D341Med (cell line): Measurements from ENCODE around the gene PASK.

Source experiments
- DNase-seq: peaks from one replicate; pipeline ENCODE4 v3.0.0; 2012; ENCODE audit warnings: low spot score

Gene PASK

GRCh38 chr2:241064802-241065354, 84.4 kb downstream of the PASK start:
- DNase-seq, result peak; percentile 26

DNA sequence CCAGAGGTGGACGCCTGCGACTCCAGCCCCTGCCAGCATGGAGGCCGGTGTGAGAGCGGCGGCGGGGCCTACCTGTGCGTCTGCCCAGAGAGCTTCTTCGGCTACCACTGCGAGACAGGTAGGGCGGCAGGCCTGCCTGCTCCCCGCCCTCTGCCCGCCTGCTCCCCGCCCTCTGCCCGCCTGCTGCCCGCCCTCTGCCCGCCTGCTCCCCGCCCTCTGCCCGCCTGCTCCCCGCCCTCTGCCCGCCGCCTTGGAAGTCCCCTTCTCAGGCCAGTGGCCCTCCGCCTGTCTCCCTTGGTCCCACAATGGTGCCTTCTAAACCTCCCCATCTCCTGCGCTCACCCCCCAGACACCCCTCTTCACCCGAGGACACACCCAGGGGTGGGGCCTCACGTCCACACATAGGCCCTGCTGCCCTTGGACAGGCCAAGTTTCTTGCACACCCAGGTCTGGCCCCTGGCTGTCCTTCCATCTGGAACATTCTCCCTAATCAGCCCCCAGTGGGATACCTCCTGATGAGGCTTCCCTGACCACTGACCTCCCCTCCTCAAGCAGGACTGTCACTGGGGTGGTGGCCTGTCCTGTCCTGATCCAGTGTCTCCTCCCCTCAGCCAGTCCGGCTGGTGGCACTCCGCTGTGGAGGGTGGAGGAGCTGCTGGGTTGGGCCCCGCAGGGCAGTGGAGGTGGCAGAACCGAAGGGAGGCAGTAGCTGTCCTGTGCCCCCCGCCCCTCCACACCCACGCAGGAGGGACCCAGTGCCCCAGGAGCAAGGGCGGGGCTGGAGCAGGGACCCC, 85.1 kb downstream of the PASK start:
- peak; percentile 43 for DNase-seq

DNA sequence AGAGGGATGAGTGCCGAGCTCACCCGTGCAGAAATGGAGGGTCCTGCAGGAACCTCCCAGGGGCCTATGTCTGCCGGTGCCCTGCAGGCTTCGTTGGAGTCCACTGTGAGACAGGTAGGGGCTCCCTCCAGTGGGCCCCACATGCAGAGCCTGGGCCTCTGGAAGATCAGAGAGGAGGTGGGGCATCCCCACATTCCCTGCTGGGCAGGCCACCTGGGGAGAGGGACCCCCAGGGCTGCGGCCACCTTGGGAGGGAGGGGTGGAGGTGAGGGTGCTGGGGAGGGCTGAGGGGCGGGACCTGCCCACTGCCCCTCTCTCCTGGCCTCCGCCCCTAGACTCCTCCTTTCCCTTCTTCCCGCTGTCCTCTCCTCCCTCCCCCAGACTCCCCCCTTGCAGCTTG, 85.7 kb downstream of the PASK start:
- DNase-seq, result no peak

DNA sequence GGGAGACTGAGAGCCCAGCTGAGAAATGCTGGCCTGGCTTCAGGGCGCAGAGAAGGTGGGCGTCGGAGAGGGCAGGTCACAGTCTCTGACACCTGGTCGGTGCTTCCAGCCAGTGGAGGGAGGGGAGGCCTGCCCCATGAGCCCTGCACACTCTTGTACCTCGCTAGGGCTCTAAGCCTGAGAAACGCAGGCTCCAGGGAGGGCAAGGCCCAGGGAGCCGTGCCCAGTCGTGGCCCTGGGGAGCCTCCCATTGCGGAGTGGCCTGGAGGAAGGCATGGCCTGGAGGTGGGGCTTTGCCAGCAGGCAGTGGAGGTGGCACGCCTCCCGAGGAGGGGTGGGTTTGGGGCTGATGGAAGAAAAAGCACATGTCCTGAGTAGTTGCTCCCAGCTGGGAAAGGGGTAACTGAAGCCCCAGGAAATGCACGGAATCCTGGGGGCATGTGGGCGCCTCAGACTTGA, 86.2 kb downstream of the PASK start:
- peak; percentile 22 for DNase-seq

DNA sequence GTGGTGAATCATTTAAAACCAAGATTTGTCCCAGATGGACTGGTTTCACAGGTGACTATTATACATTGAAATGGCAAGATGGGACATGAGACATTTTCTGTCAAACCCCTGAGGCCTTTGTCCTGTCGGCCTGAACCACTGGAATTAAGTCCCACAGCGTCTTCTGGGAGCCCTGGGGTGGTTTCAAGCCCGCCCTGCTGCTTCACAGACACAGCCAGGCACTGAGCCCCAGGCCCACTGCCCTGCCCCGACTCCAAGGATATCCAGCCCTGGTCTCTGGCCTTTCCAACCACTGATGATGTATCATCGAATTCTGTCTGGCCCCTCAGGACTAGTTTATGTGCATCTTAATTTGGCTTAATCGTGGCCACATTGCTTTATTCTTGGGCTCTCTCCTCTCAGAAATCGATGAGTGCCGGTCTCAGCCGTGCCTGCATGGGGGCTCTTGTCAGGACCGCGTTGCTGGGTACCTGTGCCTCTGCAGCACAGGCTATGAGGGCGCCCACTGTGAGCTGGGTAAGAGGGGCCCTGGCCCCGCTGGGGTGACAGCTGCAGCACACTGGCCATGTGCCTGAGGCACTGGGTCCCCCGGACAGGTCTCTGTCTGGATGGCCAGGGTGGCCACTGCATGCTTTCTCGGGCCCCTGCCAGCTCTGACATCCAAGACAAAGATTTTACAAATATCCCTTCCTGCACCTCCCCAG, 86.7 kb downstream of the PASK start:
- DNase-seq, result no peak

DNA sequence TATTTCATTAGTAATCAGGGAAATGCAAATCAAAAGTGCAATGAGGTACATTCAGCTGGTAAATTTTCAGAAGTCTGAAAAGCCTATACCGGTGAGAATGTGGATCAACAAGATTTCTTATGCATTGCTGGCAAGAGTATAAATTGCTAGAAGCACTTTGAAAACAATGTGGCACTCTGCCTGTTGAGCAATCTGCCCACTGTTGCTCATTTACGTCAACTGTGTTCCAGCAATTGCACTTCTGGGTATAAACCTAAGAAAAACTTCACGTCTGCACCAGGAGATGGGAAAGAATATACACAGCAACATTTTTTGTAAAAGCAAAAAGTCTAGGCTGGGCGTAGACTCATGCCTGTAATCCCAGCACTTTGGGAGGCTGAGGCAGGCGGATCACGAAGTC, 88.0 kb downstream of the PASK start:
- no peak for DNase-seq
